HG02970 (cell line): ENCODE data around the gene SMYD3.

Experiments used
- ATAC-seq: cut with Tn5 transposase; IDR thresholded peaks from one replicate; pipeline ENCODE4 v1.9.1; 2021; ENCODE audit warnings: mild to moderate bottlenecking, moderate library complexity, moderate number of reproducible peaks; ENCODE audit not compliant: unreplicated experiment, low FRiP score

SMYD3 gene

DNA sequence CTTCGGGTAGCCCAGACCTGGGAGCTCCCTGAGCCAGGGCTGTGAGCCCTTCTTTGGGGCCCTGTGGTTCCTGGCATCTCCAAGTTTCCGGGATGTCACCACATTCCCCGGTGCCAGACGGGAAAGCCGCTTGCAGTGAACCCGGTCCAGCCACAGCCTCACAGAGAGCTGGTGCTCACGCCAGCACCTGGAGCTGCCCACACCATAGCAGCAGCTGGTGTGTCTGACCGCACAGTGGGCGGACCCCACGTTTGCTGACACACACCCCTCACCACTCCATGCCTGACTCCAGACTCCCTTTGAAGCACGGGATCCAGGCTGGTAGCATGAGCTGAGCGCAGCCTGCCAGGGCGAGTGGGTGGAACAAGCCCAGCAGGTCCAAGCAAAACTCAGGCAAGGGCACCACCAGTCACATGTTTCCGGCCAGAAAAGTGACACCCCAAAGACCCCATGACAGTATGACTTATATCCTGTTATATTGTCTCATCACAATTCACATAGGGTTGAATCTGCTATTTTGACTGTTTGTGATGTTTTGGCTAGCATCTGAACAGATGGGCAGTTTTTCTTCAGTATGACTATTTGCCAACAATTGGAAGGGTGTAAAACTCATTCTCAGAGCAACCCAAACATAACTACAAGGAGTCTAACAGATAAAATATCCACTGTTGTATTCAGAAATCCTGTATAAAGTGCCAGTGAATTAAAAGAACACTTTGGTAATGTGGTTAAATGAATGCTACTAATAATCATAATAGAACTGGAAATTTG lies 285.4 kb downstream of the SMYD3 start:
- no peak for ATAC-seq

DNA sequence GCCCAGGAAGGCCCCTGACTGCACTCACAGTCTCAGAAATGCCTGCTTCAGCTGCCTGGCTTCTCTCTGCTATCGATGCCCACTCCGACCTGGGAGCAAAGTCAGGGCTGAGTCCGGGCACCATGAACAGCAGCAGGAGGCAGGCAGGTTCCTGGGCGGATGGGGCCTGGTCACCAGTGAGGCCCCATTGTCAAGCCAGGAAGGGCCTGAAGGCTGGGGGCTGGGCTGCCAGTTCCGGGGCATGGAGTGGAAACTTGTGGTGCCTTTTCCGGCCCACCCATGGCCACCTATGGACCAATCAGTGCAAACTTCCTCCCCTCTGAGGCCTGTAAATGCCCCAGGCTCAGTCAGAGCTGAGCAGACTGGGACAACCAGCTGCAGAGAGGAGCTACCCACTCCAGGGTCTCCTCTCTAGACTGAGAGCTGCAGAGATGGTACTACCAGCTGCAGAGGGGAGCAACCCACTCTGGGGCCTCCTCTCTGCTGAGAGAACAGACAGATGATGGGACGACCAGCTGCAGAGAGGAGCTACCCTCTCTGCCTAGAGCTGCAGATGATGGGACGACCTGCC lies 286.5 kb downstream of the SMYD3 start:
- no peak for ATAC-seq

DNA sequence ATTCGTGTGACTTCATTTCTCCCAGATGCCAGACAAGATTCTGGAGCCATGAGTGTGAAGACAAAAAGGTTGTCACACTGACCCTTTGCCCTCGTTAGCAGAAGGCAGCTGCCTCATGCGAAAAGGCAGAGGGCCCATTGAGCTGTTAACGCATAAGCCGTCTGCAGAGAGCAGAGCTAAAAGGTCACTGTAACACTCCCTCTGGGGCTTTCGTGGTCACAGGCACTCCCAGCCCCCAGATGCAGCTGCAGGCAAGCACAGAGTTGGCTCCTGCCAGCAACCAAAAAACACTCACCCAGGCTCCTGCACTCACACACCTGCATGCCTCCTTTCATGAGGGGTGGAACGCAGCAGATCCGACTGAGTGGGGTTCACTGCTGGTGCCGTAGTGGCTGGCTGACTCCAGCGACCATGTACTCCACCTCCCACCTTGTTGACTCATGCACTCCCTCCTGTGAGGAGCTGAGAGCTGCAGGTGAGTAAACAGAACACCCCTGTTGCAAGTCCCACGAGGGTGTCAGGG lies 287.5 kb downstream of the SMYD3 start:
- no peak for ATAC-seq

DNA sequence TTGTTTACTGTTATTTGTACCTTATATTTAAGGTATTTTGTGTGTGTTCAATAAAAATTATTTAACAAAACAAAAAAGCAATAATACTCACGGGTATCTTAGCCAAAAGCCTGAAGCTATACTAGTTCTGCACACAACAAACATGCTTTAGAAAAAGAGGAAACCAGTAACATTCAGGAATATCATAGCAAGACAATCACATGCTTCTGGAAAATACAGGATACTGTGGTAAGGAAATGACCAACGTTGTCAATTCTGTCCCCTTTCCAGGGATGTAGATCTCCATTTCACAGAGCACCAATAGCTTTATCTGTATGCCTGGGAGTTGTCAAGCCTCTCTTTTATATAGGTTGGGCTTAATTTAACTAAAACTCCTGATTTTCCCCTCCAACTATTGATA lies 288.4 kb downstream of the SMYD3 start:
- no peak for ATAC-seq

DNA sequence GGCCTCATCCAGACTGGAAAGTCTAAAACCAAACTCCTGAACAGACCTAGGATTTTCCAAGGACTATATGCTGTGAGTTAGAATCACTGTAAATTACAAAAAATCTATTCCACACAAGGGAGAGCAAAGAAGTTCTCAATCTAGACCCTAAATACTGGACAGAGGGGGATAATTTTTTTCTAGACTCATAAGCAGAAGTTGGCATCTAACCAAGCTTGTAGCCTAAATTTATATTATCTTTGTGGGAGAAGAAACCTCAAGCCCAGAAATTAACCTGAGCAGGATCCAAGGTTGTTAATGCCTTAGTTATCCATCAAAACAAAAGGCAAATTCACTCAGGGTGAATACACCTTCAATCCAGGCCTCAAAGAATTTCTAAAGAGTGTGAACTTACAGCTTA lies 290.2 kb downstream of the SMYD3 start:
- ATAC-seq = no peak

DNA sequence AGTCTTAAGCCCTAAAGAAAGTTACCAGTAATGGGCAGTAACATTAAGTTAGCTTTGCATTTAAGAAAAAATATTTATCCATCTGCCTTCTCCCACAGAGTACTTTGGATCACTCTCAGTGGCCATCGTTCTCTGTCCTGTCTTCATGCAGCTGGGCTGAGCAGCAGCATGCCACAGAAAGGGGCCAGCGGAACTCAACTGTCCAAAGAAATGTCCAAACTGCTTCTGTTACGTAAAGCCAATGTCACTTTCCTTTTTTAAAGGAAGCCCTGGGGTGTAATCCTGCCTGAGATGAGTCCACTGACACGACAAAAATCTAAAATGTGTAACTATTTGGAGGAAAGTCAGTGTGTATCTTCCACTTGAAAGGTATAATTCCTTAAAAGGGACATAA lies 291.6 kb downstream of the SMYD3 start:
- ATAC-seq = no peak

DNA sequence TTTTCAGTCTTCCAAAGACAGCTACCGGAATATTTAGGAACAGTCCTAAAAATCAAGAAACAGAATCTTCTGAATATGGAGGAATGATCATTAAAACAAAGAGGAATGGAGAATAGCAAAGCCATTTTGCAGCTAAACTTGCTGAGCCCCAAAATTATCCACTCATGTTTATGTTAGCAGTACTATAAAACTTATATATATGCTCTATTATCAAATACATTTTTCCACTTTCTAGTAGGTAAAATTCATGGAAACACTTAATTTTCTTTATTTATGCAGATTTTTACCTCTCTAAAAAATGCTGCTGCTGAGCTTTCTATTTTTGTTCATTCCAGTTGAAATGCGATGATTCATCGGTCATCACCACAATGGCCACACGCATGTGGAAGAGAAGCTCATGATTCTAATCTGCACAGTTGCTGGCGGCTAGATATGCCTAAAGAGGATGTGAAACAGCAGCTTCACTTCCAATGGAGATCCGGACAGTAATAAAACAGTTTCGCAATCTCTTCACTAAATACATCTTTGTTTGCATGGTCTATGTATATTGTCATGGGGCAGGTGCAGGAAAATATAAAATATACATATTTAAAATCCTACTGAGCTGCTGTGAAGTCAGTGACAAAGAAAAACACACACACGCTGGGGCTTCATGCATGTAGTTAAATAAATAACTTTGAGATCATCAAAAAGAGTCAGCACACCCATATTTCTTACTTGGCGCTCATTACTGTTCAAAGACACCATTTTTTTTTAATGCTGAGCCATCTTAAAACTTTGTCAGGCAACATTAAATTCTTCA lies 292.2 kb downstream of the SMYD3 start:
- peak; percentile 92 for ATAC-seq

DNA sequence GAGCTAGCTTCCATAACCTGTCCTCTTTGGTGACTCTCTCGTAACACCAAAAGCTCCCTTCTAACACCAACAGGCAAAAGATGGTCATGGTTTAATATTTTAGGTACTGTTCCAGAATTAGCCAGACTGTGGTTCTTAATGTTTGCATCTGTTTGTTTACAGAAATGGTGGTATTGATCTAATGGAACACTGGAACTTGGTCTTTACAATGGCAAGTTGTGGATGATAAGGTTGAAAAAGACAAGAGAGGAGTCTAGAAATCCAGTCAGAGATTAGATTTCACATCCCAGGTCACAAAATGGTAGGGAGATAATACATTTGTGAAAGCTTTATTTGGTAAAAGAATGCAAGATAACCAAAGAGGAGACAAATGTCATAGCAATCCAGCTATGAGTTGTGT lies 293.1 kb downstream of the SMYD3 start:
- no peak for ATAC-seq

DNA sequence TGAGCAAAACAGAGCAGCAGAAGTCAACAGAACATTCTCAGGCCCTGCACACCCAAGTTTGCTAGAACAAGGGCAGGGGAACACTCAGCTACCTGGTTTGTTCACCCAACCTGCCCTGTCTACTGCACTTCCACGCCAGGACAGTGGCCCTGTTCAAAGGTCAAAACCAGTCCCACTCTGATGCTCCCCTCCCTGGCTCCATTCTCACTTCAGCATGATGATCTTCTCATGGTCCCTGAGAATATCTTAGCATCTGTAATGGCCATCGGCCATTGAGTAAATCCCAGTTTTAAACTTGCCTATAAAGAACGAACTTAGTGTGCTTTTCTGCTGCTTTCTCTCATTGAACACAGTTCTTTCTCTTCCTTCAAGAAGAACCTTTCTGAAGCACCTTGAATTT lies 293.6 kb downstream of the SMYD3 start:
- no peak for ATAC-seq

DNA sequence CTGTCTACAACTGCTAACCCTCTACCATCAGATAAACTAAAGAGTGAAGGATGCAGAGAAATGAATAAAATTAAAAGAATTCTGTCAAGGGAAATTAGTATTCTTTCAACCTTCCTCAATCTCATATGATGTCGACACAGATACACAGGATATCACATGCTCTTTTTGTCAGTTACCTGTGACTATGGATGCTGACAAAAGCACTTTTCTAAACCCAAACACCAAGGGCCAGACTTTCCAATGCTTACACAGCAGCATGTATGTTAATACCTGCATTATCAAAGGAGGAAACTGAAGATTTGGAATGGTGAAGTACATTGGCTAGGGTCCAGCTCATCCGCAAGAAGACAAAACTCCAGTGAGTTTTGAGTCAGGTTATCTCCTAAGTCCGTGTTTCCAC lies 294.0 kb downstream of the SMYD3 start:
- no peak for ATAC-seq

DNA sequence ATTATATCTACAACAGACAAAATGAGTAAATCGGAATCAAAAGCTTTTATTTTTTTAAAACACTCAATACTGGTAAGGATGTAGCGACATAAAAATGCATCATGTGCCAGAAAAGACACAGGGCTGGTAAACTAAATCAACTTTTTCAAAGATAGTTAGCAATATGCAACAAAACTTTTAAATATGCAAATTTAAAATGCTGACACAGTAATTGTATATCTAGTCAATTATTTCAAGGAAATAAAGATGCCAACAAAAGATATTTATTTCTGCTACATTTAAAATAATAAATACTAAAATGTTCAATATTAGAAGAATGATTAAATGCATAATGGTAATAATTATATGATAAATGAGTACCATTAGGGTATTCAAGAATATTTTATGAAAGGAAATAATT lies 295.1 kb downstream of the SMYD3 start:
- ATAC-seq = no peak

DNA sequence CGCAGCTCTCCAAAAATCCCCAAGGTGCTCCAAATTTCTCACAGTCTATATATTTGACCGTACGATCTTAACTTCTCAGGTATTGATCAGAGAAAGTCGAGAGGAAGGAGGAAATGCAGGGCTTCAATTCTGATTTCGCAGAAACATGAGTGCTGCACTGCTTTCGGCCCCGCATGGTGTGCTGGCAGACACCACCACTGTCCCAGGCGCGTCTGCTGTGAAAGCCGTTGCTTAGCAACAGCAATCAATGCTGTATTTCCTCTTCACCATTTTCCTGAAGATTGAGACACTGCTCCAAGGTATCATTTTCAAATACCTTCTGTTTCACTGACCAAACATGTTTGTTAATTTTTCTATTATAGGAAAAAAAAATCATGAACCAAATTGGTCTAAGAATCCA lies 296.3 kb downstream of the SMYD3 start:
- ATAC-seq = no peak

DNA sequence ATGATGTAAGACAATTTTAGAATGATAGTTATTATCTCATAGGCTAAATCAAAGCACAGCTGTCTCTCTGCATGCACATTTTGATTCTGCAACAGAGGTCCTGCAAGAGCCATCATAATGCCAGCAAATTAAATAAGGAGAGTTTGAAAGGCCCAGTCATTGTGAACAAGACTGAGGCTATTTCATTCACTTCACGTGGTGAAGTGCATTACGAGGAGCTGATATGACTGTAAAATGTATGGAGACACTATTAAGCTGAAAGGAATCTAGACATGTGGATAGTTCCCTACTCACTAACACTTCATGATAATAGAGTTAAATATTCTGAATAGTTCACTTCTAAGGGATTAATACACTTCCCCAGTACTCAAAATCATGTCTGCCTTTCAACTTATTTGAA lies 299.0 kb downstream of the SMYD3 start:
- no peak for ATAC-seq

DNA sequence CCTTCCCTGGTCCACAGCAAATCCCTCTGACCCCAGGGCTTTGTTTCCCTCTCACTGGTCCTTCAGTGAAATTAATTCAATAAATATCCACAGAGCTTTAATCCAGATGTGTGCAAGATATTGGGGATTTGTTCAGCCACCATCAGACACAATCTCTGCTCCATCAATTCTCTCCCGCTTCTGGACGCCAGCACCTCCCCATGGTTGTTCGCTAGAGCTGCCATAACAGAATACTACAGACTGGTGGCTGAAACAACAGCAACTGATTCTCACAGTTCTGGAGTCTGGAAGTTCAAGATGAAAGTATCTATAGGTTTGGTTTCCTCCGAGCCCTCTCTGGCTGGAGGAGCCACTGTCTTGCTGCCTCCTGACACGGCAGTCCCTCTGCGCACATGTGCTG lies 303.9 kb downstream of the SMYD3 start:
- ATAC-seq = no peak

DNA sequence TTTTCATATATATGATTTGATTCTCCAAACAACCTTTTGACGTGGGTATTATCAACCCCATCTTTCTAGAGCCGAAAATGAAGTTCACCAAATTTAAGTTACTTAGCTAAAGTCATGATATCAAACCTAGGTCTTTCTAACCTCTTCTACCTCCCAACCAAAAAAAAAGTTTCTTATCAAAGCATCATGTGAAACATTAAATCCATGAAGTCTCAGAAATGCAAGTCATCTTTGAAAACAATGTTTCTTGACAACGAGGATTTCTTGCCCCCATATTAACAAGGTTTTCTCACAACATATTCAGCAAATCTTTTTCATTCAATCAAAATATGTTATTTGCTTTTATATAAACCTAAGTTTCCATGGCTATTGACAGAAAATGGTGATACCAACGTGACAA lies 306.3 kb downstream of the SMYD3 start:
- no peak for ATAC-seq

DNA sequence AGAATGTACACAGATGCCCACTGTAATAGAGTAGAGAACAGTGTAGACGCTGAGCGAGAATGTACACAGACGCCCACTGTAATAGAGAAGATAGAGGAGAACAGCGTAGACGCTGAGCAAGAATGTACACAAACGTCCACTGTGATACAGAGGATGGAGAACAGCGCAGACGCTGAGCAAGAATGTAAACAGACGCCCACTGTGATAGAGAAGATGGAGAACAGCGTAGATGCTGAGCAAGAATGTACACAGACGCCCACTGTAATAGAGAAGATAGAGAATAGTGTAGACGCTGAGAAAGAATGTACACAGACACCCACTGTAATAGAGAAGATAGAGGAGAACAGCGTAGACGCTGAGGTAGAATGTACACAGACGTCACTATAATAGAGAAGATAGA lies 306.9 kb downstream of the SMYD3 start:
- ATAC-seq = no peak

DNA sequence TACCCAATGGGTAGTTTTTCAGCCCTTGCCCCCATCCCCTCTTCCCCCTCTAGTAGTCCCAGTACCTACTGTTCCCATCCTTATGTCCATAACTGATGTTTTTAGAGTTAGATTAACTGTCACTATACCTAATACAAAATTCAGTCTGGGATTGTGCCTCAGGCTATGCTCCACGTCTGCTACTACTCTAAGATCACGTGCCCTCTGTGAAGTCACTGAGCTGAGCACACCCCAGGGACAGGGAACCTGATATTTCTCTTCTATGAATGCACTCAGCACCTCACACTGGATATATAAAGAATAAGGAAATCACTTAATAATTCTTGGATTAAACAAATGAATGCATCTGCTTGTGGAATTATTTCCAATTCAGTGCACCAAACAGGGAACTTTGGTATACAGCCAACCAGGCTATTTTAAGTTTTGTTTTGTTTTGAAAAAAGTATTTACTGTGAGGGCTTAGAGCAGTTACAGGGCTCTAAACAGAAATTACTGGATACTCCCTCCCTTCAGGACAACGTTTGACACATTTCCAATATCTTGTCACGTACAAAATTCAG lies 307.9 kb downstream of the SMYD3 start:
- no peak for ATAC-seq

DNA sequence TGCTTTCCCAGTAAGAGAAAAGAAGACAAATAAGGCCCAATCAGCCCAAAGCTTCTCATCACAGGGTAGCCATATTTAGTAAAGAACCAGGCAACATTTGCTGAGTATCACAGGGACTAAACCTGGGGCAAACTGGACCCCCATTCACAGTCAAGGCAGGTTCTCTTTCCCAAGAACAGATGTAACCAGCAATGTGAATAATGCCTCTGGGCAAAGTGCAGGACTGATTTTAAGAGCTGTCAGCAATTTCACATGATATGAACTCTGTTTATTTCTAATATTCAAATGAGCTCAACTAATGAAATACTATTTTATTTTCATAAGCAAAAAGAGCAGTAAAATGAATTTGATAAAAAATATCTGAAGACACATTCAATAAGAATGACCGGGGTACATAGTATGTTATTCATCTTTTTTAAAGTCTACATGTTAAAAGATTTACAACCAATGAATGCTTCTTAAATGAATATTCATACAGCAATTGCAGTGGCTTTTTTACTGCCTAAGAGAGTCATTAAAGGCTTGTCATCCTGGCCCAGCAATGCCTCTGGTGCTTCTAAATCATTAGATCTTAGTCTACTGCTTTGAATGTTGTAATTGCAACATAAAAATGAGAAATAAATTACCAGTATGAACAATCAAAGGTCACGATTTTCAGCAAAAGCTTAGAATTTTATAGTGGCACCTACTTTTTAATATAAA lies 308.8 kb downstream of the SMYD3 start:
- ATAC-seq = no peak

DNA sequence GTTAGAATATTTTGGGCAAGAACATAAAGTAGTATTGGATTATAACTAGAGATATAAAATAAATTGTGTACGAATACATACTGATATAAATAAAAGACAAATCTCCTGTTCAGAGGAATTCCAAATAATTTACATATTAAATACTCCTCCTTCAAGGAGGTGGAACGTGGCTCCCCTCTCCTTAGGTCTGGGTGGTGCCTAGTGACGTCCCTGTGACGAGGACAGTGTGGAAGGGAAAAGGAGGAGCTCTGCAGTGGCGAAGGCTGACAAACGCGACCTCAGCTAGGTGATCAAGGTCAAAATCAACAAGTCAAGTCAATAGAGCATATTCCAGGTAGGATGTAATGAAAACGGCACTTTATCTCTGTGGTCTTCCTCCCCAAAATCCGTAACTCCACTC lies 310.0 kb downstream of the SMYD3 start:
- ATAC-seq = no peak

DNA sequence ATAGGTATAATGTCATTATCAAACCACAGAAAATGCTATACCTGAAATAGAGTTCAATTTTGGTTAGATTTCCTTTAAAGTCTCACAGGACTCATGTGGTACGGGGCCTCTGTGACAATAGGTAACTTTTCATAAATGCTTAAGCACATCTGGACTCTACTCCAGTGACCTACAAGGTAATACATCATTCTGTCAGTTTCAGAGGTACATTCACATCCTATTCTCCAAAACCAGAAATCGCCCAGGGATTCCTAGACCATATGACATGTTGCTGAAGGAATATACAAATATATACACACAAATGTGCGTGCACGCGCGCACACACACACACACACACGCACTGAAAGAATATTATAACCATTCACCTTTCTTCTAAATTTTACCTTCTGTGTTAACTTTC lies 311.8 kb downstream of the SMYD3 start:
- no peak for ATAC-seq

DNA sequence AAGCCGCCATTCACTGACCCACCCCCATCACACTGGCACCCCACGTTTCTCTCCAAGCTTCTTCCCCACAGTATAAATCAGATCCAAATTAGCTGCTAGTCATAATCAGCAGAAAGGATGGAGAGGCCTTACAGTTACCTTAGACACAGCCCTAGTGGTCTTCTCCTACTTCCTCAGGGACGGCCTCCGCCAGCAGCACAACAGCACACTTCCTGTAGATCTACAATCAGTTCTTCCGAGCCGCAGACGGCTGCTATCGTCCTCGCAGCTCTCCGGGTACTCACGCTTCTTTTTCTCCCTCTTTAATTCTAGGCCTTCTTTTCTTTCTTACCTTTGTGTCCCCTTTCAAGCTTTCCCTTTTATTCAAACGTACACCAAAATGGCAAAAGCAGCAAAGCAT lies 313.5 kb downstream of the SMYD3 start:
- no peak for ATAC-seq
